Liver (tissue), 9 donors: ENCODE results near the gene SLC8A1. TPM values are rescaled to one million over a fixed set of nuclear protein-coding genes. Genes with fewer than 3 reads are reported as not detected.
A peak's percentile ranks its signal among the peaks of the same experiment; 100 is the strongest.

Source experiments
- DNase-seq: peaks from one replicate; pipeline ENCODE4 v3.0.0-alpha.2; 2017; ENCODE audit warnings: low spot score
- H3K27ac ChIP-seq, 2 donors: one replicate each; pipeline ENCODE4 v1.7.0; 2013; ENCODE audit warnings: inconsistent platforms in 2 of 2, low read length in 2 of 2, control low read depth in 1 of 2, low read depth in 1 of 2, mild to moderate bottlenecking in 1 of 2
- H3K27me3 ChIP-seq, 4 donors: one replicate each; pipeline versions ENCODE4 v1.6.1 to v1.7.0; 2013; ENCODE audit warnings: low read length in 3 of 4, inconsistent platforms in 1 of 4, mild to moderate bottlenecking in 1 of 4, moderate library complexity in 1 of 4; ENCODE audit not compliant: control insufficient read depth in 4 of 4, insufficient read depth in 4 of 4
- H3K36me3 ChIP-seq, 4 donors: one replicate each; pipeline versions ENCODE4 v1.6.1 to v1.7.0; 2013; ENCODE audit warnings: low read length in 3 of 4, mild to moderate bottlenecking in 3 of 4, low read depth in 1 of 4, moderate library complexity in 1 of 4; ENCODE audit not compliant: control insufficient read depth in 4 of 4, insufficient read depth in 3 of 4
- H3K4me1 ChIP-seq, 4 donors: one replicate each; pipeline versions ENCODE4 v1.6.1 to v1.7.0; 2013; ENCODE audit warnings: low read length in 3 of 4, mild to moderate bottlenecking in 3 of 4, moderate library complexity in 1 of 4; ENCODE audit not compliant: control insufficient read depth in 4 of 4, insufficient read depth in 4 of 4
- H3K4me3 ChIP-seq, 3 donors: one replicate each; pipeline versions ENCODE4 v1.6.1 to v1.7.0; 2013; ENCODE audit warnings: low read length in 3 of 3, control low read depth in 1 of 3, low read depth in 1 of 3, mild to moderate bottlenecking in 1 of 3
- H3K9ac ChIP-seq, 2 donors: one replicate each; pipeline ENCODE4 v1.7.0; 2013; ENCODE audit warnings: low read length in 2 of 2, mild to moderate bottlenecking in 2 of 2, moderate library complexity in 2 of 2, control low read depth in 1 of 2, low read depth in 1 of 2
- H3K9me3 ChIP-seq, 4 donors: one replicate each; pipeline versions ENCODE4 v1.6.1 to v1.7.0; 2013; ENCODE audit warnings: low read length in 3 of 4; ENCODE audit not compliant: control insufficient read depth in 4 of 4
- ATF3 ChIP-seq: IDR thresholded peaks from 2 replicates; pipeline ENCODE4 v1.6.1; 2016; ENCODE audit warnings: antibody characterized with exemption
- CTCF ChIP-seq: fragments of 150-350 bp; IDR thresholded peaks from 2 replicates; pipeline ENCODE4 v1.5.1; 2017; ENCODE audit warnings: improper control_type of control experiment, low read depth, low read length; ENCODE audit not compliant: missing input control
- EGR1 ChIP-seq, 2 donors: IDR thresholded peaks; 2 replicates each; pipeline ENCODE4 v1.6.1; 2016 to 2018; ENCODE audit warnings: antibody characterized with exemption in 2 of 2, low read depth in 2 of 2
- FOXA1 ChIP-seq: IDR thresholded peaks from 2 replicates; pipeline ENCODE4 v1.6.1; 2016; ENCODE audit warnings: antibody characterized with exemption
- FOXA2 ChIP-seq: IDR thresholded peaks from 2 replicates; pipeline ENCODE4 v1.6.1; 2016; ENCODE audit warnings: antibody characterized with exemption
- GABPA ChIP-seq, 2 donors: IDR thresholded peaks in 1 of 2; conservative IDR thresholded peaks in 1 of 2; 2 replicates each; pipeline ENCODE4 v1.6.1; 2016; ENCODE audit warnings: antibody characterized with exemption in 2 of 2, mild to moderate bottlenecking in 1 of 2, moderate library complexity in 1 of 2
- HNF4A ChIP-seq, 2 donors: conservative IDR thresholded peaks; 2 replicates each; pipeline ENCODE4 v1.6.1; 2016; ENCODE audit warnings: antibody characterized with exemption in 2 of 2, mild to moderate bottlenecking in 2 of 2
- HNF4G ChIP-seq: IDR thresholded peaks from 2 replicates; pipeline ENCODE4 v1.6.1; 2016; ENCODE audit warnings: antibody characterized with exemption
- JUND ChIP-seq, 2 donors: IDR thresholded peaks; 2 replicates each; pipeline ENCODE4 v1.6.1; 2016; ENCODE audit warnings: antibody characterized with exemption in 2 of 2
- MAX ChIP-seq: IDR thresholded peaks from 2 replicates; pipeline ENCODE4 v1.6.1; 2016; ENCODE audit warnings: antibody characterized with exemption
- RAD21 ChIP-seq, 2 donors: IDR thresholded peaks; 2 replicates each; pipeline ENCODE4 v1.6.1; 2016; ENCODE audit warnings: antibody characterized with exemption in 2 of 2, mild to moderate bottlenecking in 2 of 2
- REST ChIP-seq: IDR thresholded peaks from 2 replicates; pipeline ENCODE4 v1.6.1; 2016; ENCODE audit warnings: antibody characterized with exemption, mild to moderate bottlenecking
- SP1 ChIP-seq: IDR thresholded peaks from 2 replicates; pipeline ENCODE4 v1.6.1; 2018; ENCODE audit warnings: antibody characterized with exemption, mild to moderate bottlenecking
- TAF1 ChIP-seq: conservative IDR thresholded peaks from 2 replicates; pipeline ENCODE4 v1.6.1; 2016; ENCODE audit warnings: antibody characterized with exemption, mild to moderate bottlenecking
- YY1 ChIP-seq: IDR thresholded peaks from 2 replicates; pipeline ENCODE4 v1.6.1; 2016; ENCODE audit warnings: antibody characterized with exemption, mild to moderate bottlenecking
- WGBS: extraction: QIAGEN DNeasy Blood & Tissue Kit; methylation state at CpG from one replicate; pipeline ENCODE4 v1.1.7; 2013; 5-methylcytosine and 5-hydroxymethylcytosine counted together
- polyA plus RNA-seq, 2 donors: library from polyadenylated mRNA; stranded (reverse) in 1 of 2; unstranded in 1 of 2; fragments of 200-250 nt in 1 of 2; fragments of >200 nt in 1 of 2; fragmentation: Nextera tagmentation in 1 of 2; extraction: Ambion mirVana in 1 of 2; gene quantifications; one replicate each; pipeline versions ENCODE4 v1.2.1 to v1.2.3, GENCODE V29; 2013 to 2015
- total RNA-seq, 2 donors: library from RNA; depleted of rRNA; stranded (reverse); fragments of >200 nt; gene quantifications; one replicate each; pipeline ENCODE4 v1.2.3, GENCODE V29; 2014
- donor health status: healthy.
- donor health status: healthy.
- donor health status: healthy.
- donor health status: healthy.
- donor health status: healthy.

Gene SLC8A1
- total and polyA plus RNA-seq, 4 donors: 1.2 to 18.5 (median 8.2) TPM

- TF ChIP-seq CTCF: no peak
- no peak for TF ChIP-seq FOXA1
- TF ChIP-seq TAF1: no peak
- no peak for TF ChIP-seq HNF4A (conservative IDR thresholded peaks at IDR 0.05)
- no peak for TF ChIP-seq FOXA2
These were observed 28.7 kb upstream of the SLC8A1 start (continued) for GRCh38 chr2:40480596-40480995.

GRCh38 chr2:40480073-40480472 lies 28.2 kb upstream of the SLC8A1 start:
- Histone ChIP-seq H3K4me1 (no peaks in the 10 kb centered on the region), H3K27me3 (no peaks in the 10 kb centered on the region), H3K36me3 (no peaks in the 10 kb centered on the region), H3K9ac (no peak overlapping the region), H3K27ac (no peak overlapping the region), H3K9me3 (no peaks in the 10 kb centered on the region), H3K4me3 (no peak overlapping the region)
- DNase-seq: no peak
- TF ChIP-seq MAX (no peak), ATF3 (no peak), YY1 (no peak), FOXA1 (no peak), HNF4A (conservative IDR thresholded peaks at IDR 0.05) (no peak), GABPA (IDR thresholded peaks at IDR 0.05 in 1 of 2, conservative IDR thresholded peaks at IDR 0.05 in 1 of 2) (no peak), FOXA2 (no peak), RAD21 (IDR thresholded peaks at IDR 0.05) (no peak), EGR1 (IDR thresholded peaks at IDR 0.05; ENCODE audit: low read depth in 2 of 2) (no peak), TAF1 (no peak), SP1 (no peak), JUND (IDR thresholded peaks at IDR 0.05) (no peak), HNF4G (no peak), REST (no peak)

- no peak overlapping the region for H3K4me3 ChIP-seq
- no peaks in the 10 kb centered on the region for H3K36me3 ChIP-seq
- WGBS: 63% methylated on average over 5 of the region's 5 CpGs
- no peaks in the 10 kb centered on the region for H3K27me3 ChIP-seq
- no peak for DNase-seq
- no peaks in the 10 kb centered on the region for H3K9me3 ChIP-seq
- no peak for TF ChIP-seq JUND (IDR thresholded peaks at IDR 0.05)
- TF ChIP-seq FOXA1: no peak
- no peak for TF ChIP-seq REST
- no peak for TF ChIP-seq CTCF
- no peak for TF ChIP-seq RAD21 (IDR thresholded peaks at IDR 0.05)
- TF ChIP-seq HNF4A (conservative IDR thresholded peaks at IDR 0.05): no peak
- H3K9ac ChIP-seq: no peak overlapping the region
- H3K27ac ChIP-seq: peak overlapping the region in 1 of 2 donors; percentile 12
- no peaks in the 10 kb centered on the region for H3K4me1 ChIP-seq
These were observed 25.5 kb upstream of the SLC8A1 start for GRCh38 chr2:40477361-40477760.
